HEK293T (cell line): Measurements from ENCODE around the gene EPB41L3.

Experiments
- ARNT ChIP-seq: fragments of 450-650 bp; IDR thresholded peaks from 2 replicates; pipeline ENCODE4 v1.6.1; 2017; ENCODE audit warnings: mild to moderate bottlenecking
- BHLHE40 ChIP-seq: fragments of 450-650 bp; IDR thresholded peaks from 2 replicates; pipeline ENCODE4 v1.6.1; 2016; ENCODE audit warnings: mild to moderate bottlenecking, moderate library complexity, borderline replicate concordance
- CTBP1 ChIP-seq: fragments of 450-650 bp; IDR thresholded peaks from 2 replicates; pipeline ENCODE4 v1.6.1; 2016; ENCODE audit warnings: borderline replicate concordance
- ELF4 ChIP-seq: fragments of 450-650 bp; IDR thresholded peaks from 2 replicates; pipeline ENCODE4 v1.6.1; 2017; ENCODE audit warnings: antibody characterized with exemption
- FOXK2 ChIP-seq: fragments of 450-650 bp; IDR thresholded peaks from 2 replicates; pipeline ENCODE4 v1.6.1; 2016; ENCODE audit warnings: mild to moderate bottlenecking
- FOXM1 ChIP-seq: fragments of 450-650 bp; IDR thresholded peaks from 2 replicates; pipeline ENCODE4 v1.6.1; 2017; ENCODE audit warnings: mild to moderate bottlenecking, borderline replicate concordance
- HDGF ChIP-seq: fragments of 450-650 bp; IDR thresholded peaks from 2 replicates; pipeline ENCODE4 v1.6.1; 2017; ENCODE audit warnings: antibody characterized with exemption, borderline replicate concordance
- L3MBTL2 ChIP-seq: fragments of 450-650 bp; conservative IDR thresholded peaks from 2 replicates; pipeline ENCODE4 v1.6.1; 2016; ENCODE audit warnings: mild to moderate bottlenecking
- LEF1 ChIP-seq: fragments of 450-650 bp; IDR thresholded peaks from 2 replicates; pipeline ENCODE4 v1.6.1; 2017; ENCODE audit warnings: mild to moderate bottlenecking, borderline replicate concordance
- NFRKB ChIP-seq: fragments of 450-650 bp; IDR thresholded peaks from 2 replicates; pipeline ENCODE4 v1.6.1; 2016; ENCODE audit warnings: mild to moderate bottlenecking, moderate library complexity
- SP1 ChIP-seq: fragments of 450-650 bp; IDR thresholded peaks from 2 replicates; pipeline ENCODE4 v1.6.1; 2017
- SUZ12 ChIP-seq: fragments of 450-650 bp; IDR thresholded peaks from 2 replicates; pipeline ENCODE4 v1.6.1; 2016; ENCODE audit warnings: mild to moderate bottlenecking
- TARDBP ChIP-seq: fragments of 450-650 bp; IDR thresholded peaks from 2 replicates; pipeline ENCODE4 v1.6.1; 2016

DNA sequence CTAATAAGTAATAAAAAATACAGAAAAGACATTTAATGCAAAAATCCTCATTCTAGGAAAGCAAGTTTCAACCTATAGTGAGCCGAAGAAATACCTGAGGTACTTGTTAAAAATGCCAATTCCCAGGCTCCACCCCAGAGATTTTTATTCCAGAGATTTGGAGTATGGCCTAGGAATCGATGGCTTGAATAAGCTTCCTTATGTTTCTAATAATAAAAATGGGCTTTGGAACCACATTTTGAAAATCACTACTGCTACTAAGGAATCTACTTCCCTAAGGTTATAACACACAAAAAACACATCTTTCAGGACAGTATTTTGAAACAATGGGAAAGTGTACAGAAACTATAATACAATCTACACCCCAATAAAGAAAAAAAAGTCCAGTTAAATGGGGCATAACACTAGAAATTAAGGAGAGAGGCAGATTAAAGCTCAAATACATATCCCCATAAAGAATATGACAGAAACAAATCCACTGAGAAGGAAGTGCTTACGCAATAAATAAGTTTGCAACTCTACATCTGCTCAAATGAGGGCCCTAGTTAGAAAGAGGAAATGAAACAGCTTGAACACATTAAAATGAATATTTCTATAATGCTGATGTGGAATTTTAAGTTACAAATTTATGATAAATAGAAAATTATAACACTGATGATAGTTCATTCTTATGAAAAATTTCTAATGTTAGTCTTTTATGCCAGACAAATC, 103.7 kb downstream of the EPB41L3 start:
- no peak for TF ChIP-seq HDGF
- TF ChIP-seq ARNT, result no peak
- TF ChIP-seq TARDBP, result no peak
- no peak for TF ChIP-seq ELF4
- no peak for TF ChIP-seq BHLHE40
- TF ChIP-seq SUZ12, result no peak
- no peak for TF ChIP-seq CTBP1
- TF ChIP-seq SP1, result no peak
- TF ChIP-seq LEF1, result no peak
- TF ChIP-seq FOXM1, result no peak
- TF ChIP-seq NFRKB, result no peak
- no peak for TF ChIP-seq L3MBTL2
- no peak for TF ChIP-seq FOXK2
